GM18507 (cell line): ENCODE measurements around the gene CENPU.
"Not testable (repeated sequence)": the region's sequence is repeated elsewhere in the genome, so short reads cannot be mapped to it uniquely, and the experiment has no call there.

Source experiments
- DNase-seq: peaks from one replicate; pipeline ENCODE4 v3.0.0; 2011; ENCODE audit warnings: low read depth; ENCODE audit not compliant: insufficient read length; ENCODE audit errors: extremely low spot score
- FAIRE-seq: peaks from 2 replicates; lab custom pipeline; 2011; peaks lifted over from hg19 to GRCh38; lab: Jason Lieb, UNC

The CENPU gene

GRCh38 chr4:184755278-184755677, 21.4 kb upstream of the CENPU start:
- FAIRE-seq (no peak), DNase-seq (no peak)

- FAIRE-seq (no peak), DNase-seq (no peak)
Observed at GRCh38 chr4:184752496-184753275, 18.8 kb upstream of the CENPU start.

GRCh38 chr4:184751585-184751956, 17.7 kb upstream of the CENPU start:
- FAIRE-seq: no peak
- DNase-seq: no peak

GRCh38 chr4:184750926-184751584, 17.2 kb upstream of the CENPU start:
- FAIRE-seq: no peak
- no peak for DNase-seq

GRCh38 chr4:184748251-184748652, 14.4 kb upstream of the CENPU start:
- FAIRE-seq (no peak), DNase-seq (no peak)

- no peak for DNase-seq
- no peak for FAIRE-seq
Observed at GRCh38 chr4:184747034-184747830, 13.3 kb upstream of the CENPU start.

- FAIRE-seq (peak; percentile 91), DNase-seq (peak; percentile 62)
Observed at GRCh38 chr4:184745831-184746795, 12.2 kb upstream of the CENPU start.

GRCh38 chr4:184744236-184744635, 10.3 kb upstream of the CENPU start:
- FAIRE-seq: no peak
- DNase-seq: no peak

GRCh38 chr4:184743650-184744049, 9.8 kb upstream of the CENPU start:
- DNase-seq (no peak), FAIRE-seq (no peak)

GRCh38 chr4:184741651-184742050, 7.8 kb upstream of the CENPU start:
- not testable (repeated sequence) for FAIRE-seq, DNase-seq

GRCh38 chr4:184740980-184741391, 7.1 kb upstream of the CENPU start:
- no peak for DNase-seq
- no peak for FAIRE-seq

- DNase-seq, FAIRE-seq: not testable (repeated sequence)
Observed at GRCh38 chr4:184739575-184739974, 5.7 kb upstream of the CENPU start.

GRCh38 chr4:184734758-184735157, 862 bp upstream of the CENPU start:
- FAIRE-seq (no peak), DNase-seq (no peak)

- FAIRE-seq: peak; percentile 9
Observed at GRCh38 chr4:184732126-184732525, 1.8 kb downstream of the CENPU start.

GRCh38 chr4:184731056-184731455, 2.8 kb downstream of the CENPU start:
- FAIRE-seq (no peak), DNase-seq (no peak)

More at GRCh38 chr4:184732126-184732525, 1.8 kb downstream of the CENPU start:
- DNase-seq: no peak

- DNase-seq (no peak), FAIRE-seq (no peak)
Observed at GRCh38 chr4:184729946-184730345, 4.0 kb downstream of the CENPU start.

GRCh38 chr4:184728858-184729257, 5.0 kb downstream of the CENPU start:
- no peak for DNase-seq
- no peak for FAIRE-seq

GRCh38 chr4:184727430-184727829, 6.5 kb downstream of the CENPU start:
- DNase-seq (no peak), FAIRE-seq (no peak)

- no peak for FAIRE-seq
- no peak for DNase-seq
Observed at GRCh38 chr4:184722798-184723197, 11.1 kb downstream of the CENPU start.
